NCI-H2196 (cell line): Measurements from ENCODE around the gene HLA-DQA1.
"Not testable (repeated sequence)": the region's sequence is repeated elsewhere in the genome, so short reads cannot be mapped to it uniquely, and the experiment has no call there.

Experiments used
- DNase-seq: peaks from one replicate; lab custom pipeline; 2025; ENCODE audit not compliant: unreplicated experiment; lab: John Stamatoyannopoulos, UW

HLA-DQA1 gene

DNA sequence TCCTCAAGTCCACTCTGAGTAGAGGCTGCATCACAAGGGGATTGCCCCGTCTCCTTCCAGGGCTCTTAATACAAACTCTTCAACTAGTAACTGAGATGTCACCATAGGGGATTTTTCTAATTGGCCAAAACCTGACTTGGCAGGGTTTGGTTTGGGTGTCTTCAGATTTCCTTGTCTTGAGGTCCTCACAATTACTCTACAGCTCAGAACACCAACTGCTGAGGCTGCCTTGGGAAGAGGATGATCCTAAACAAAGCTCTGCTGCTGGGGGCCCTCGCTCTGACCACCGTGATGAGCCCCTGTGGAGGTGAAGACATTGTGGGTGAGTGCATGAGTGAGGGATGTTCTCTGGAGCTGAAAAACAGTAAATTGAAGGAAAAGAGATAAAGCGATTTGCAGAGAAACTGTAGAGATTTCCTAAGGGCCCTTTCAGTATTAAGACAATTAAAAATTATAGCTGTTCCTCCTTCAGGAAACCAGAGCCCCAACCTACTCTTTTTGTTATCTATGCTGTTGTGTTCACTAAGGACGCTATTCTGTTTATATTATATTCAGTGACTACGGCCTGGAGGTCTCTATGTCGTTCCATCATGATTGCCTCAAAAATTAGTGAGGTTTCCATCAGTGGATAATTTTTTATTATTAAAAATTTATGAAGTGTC lies at the start of gene HLA-DQA1:
Gene HLA-DQA1 (plus strand): TSS at position 188 of the 662 bp plus-strand sequence. CDS start 53 bp downstream, at position 241.
- DNase-seq = no peak

DNA sequence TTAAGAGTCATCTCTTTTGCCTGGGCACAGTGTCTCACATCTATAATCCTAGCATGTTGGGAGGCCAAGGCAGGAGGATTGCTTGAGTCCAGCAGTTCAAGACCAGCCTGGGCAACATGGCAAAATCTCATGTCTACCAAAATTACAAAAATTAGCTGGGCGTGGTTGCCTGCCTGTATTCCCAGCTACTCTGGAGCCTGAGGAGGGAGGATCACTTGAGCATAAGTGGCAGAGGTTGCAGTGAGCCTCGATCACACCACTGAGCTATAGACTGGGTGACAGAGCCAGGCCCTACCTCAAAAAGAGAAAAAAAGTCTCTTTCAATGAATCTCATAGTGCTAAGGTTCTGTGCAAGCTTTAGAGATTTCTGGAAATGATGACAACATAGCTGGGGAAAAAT lies 49.0 kb upstream of the HLA-DQA1 start:
- DNase-seq = no peak

DNA sequence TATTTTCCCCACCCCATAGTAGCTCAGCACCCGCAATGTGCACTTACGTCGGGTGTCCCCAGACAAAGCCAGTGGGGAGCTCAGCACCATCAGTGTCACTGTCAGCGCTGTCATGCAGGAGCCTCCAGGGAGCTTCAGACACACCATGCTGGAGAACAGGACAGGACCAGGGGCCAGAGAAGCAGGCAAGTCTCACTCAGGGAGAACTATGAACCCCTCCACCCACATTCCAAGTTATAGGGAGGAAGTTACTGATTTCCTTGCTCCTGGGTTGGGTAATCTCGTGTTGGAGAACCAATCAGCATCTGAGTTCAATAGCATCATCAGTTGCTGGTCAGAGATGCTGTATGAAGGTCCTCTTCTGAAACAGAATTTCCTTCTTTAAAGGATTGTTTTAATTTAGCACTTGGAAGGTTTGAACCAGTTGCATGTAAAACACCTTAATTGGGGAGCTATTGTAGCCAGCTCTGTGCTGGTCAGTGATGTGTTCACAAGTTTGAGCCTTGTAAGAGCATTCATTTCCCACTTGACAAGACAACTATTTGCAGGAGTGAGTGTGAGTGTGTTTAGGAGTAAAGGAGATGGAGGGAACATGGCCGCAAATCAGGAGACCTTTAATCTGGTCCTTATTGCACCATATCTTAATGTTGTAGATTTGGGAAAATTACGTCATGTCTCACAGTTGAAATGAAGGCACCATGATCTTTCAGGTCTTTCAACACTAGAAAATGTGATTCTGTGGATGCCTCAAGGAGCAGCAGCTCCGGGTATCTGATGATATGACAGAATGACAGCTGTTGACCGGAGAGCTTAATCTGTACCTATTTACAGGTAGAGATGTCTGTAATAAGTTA lies 47.4 kb upstream of the HLA-DQA1 start, which contains the start of gene HLA-DRB1:
Gene HLA-DRB1 (minus strand): TSS at position 253 of the 854 bp plus-strand sequence. CDS start 106 bp downstream, at position 147.
- DNase-seq = no peak

DNA sequence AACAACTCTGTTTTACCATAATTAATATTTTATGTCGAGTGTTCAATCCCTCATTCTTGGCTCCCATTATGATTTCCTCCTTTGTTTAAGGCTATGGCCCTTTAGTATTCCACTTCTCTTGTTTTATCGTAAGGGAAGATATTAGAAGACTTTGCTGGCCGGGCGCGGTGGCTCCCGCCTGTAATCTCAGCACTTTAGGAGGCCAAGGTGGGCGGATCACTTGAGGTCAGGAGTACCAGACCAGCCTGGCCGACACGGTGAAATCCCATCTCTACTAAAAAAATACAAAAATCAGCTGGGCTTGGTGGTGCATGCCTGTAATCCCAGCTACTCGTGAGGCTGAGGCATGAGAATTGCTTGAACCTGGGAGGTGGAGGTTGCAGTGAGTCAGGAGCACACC lies 46.5 kb upstream of the HLA-DQA1 start:
- DNase-seq = not testable (repeated sequence)

- DNase-seq = no peak
These were observed 40.2 kb upstream of the HLA-DQA1 start for GRCh38 chr6:32597024-32597423.

- DNase-seq = no peak
These were observed 34.8 kb upstream of the HLA-DQA1 start for GRCh38 chr6:32602383-32602782.

- DNase-seq = no peak
These were observed 34.0 kb upstream of the HLA-DQA1 start for GRCh38 chr6:32603222-32603621.

GRCh38 chr6:32603888-32604287 lies 33.3 kb upstream of the HLA-DQA1 start:
- no peak for DNase-seq

GRCh38 chr6:32604434-32604877 lies 32.8 kb upstream of the HLA-DQA1 start:
- DNase-seq = no peak

GRCh38 chr6:32607263-32607987 lies 29.8 kb upstream of the HLA-DQA1 start:
- DNase-seq = no peak

- no peak for DNase-seq
These were observed 29.3 kb upstream of the HLA-DQA1 start for GRCh38 chr6:32607988-32608298.

DNA sequence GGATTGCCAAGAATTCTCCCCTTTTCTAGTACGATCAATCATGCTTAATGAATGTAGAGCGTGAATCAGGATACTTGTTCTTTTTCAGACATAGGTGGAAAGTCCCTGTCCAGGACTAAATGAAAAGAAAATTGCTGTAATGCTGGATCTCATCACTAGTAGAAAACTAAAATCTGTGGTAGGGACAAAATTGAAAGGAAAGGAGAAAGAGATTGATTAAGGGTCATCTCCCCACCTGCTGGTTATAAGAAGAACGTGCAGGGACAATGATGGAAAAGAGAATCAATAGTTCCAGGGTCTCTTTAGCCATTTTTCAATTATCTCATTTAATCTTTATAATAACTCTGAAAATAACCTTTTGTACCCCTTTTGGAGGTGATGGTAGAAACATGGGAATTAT lies 28.8 kb upstream of the HLA-DQA1 start:
- no peak for DNase-seq

DNA sequence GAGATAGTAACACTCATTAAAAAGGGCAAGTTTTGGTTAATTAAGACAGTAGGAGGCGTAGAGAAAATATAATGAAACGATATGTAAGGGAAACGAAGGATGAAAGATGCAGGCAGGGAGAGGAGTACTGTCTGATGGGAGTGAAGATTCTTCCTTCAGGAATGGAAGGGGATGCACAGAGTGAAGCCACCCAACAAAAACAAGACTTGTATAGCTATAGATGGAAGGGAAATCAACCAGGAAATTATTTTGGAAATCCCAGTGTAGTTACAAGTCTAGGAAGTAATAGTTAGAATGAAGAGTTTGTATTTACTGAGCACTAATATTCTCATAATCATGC lies 27.8 kb upstream of the HLA-DQA1 start:
- DNase-seq = no peak

DNA sequence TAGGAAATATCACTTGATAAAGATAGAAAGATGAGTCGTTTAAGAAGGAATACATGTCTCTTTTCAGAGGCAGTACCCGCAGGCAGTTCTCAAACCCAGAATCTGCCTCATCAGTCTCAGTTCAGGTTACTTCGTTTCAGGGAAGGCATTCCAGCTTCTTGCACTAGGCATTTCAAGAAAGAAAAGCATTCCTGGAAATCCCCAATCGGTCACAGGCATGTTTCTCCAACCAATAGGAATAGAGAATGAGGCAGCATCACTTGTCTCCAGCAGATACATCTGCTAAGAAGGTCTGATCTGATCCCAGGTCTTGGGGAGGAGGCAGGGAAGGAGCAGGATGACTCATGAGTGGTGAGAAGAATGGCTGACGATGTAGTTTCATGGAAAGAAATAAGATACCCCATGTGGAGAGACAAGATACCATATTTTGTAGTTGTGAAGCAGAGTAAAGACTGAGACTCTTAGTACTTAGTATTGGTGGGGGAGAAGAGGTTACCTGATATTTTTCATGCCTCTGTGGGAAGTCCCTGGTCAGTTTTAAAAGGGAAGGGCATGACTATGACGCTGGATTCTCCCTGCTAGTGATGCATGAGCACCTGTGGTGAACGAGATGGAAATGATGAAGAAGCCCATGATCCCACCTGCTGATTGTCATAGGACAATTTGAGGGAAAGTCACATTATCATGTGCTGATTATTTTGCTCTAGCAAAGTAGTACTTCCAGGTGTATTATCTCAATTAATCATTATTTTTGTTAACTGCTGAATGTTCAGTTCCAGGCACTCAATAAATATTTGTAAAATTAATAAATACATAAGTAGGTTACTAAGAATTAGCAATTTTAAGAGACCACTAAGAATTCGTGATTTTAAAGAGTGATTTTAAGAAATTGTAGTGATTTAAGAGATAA lies 27.2 kb upstream of the HLA-DQA1 start:
- peak; percentile 57 for DNase-seq

- DNase-seq = no peak
These were observed 26.4 kb upstream of the HLA-DQA1 start for GRCh38 chr6:32610682-32611296.

GRCh38 chr6:32613475-32613874 lies 23.7 kb upstream of the HLA-DQA1 start:
- DNase-seq = no peak

DNA sequence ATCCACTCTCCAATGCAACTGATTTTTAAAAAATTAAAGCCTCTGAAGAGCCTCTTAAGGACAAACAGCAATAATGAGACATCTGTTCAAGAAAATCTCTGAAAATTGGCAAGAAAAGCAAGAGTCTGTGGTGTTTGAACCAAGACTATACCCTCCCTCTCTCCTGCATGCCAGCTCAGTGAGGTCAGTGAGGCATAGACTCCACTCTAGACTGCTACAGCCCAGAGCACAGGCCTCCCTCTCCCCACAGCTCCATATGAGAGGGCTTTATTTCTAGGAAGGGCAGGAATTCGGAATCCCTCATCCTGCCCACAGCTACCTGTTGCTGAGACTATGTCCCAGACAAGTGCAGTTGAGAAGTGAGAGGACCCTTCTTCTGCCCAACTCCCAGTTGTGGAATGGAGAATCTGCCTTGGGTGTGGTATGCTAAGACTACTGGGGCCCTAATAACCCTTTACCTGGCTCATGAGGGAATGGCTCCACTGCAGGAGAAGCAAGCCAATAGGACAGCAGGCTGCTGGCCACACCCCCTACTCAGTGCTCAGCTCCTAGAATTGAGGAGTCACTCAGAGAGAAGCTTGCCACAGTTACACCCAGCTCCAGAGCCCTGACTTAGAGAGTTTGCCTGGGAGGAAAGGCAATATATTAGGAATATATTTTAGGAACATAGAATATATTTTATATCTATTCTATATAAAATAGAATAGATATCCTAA lies 22.7 kb upstream of the HLA-DQA1 start:
- no peak for DNase-seq

DNA sequence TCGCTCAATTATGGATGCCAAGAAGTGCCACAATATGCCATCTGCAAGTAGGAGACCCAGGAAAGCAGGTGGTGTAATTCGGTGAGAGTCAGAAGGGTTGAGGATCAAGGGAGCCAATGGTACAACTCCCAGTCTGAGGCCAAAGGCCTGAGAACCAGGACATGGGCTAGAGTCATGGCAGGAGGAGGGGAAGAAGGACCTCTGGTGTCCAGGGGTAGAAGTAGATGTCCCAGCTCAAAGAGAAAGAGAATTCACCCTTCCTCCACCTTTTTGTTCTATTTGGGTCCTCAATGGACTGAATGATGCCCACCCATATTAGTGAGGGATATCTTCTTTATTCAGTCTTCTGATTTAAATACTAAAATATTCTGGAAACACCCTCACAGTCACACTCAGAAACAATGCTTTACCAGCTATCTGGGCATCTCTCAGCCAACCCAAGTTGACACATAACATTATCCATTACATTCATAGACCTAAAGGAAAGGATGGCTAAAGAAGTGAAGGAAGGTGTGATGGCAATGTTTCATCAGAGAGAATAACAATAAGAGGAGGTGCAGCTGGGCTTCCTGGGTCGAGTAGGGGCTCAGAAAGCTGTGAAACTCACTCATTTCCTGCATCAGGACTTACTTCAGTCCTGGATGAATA lies 21.2 kb upstream of the HLA-DQA1 start:
- no peak for DNase-seq

- DNase-seq = no peak
These were observed 19.5 kb upstream of the HLA-DQA1 start for GRCh38 chr6:32617751-32618150.
